A172 (cell line): ENCODE results near the gene MICU2. TPM values are rescaled to one million over a fixed set of nuclear protein-coding genes. Genes with fewer than 3 reads are reported as not detected.
"Not testable (repeated sequence)": the region's sequence is repeated elsewhere in the genome, so short reads cannot be mapped to it uniquely, and the experiment has no call there.

Experiments
- DNase-seq: peaks from one replicate; pipeline ENCODE4 v3.0.0-alpha.2; 2015; ENCODE audit warnings: low spot score
- total RNA-seq: library from RNA; depleted of rRNA; stranded (reverse); fragments of >200 nt; shearing (Covaris generic); gene quantifications from 2 replicates; pipeline ENCODE4 v1.2.3, GENCODE V29; 2014

MICU2 gene
- total RNA-seq, 1 experiment from 2014 or later, result 79.3 TPM

- no peak for DNase-seq
Observed at GRCh38 chr13:21594715-21595545, 9.0 kb downstream of the MICU2 start.

GRCh38 chr13:21590665-21591456, 13.1 kb downstream of the MICU2 start:
- DNase-seq, result not testable (repeated sequence)

GRCh38 chr13:21590231-21590630, 13.7 kb downstream of the MICU2 start:
- no peak for DNase-seq

GRCh38 chr13:21589510-21589909, 14.5 kb downstream of the MICU2 start:
- DNase-seq, result not testable (repeated sequence)

- DNase-seq, result peak; percentile 91
Observed at GRCh38 chr13:21588411-21588810, 15.6 kb downstream of the MICU2 start.

- DNase-seq, result no peak
Observed at GRCh38 chr13:21584973-21585592, 18.9 kb downstream of the MICU2 start.

GRCh38 chr13:21583478-21583877, 20.5 kb downstream of the MICU2 start:
- DNase-seq, result peak; percentile 30

- no peak for DNase-seq
Observed at GRCh38 chr13:21580736-21581135, 23.2 kb downstream of the MICU2 start.

GRCh38 chr13:21579754-21580316, 24.1 kb downstream of the MICU2 start:
- DNase-seq, result no peak

- DNase-seq, result no peak
Observed at GRCh38 chr13:21578748-21579147, 25.2 kb downstream of the MICU2 start.

- DNase-seq, result peak; percentile 8
Observed at GRCh38 chr13:21576426-21576825, 27.5 kb downstream of the MICU2 start.

GRCh38 chr13:21573920-21574712, 29.9 kb downstream of the MICU2 start:
- no peak for DNase-seq

GRCh38 chr13:21569686-21570085, 34.3 kb downstream of the MICU2 start:
- no peak for DNase-seq

- DNase-seq, result no peak
Observed at GRCh38 chr13:21568854-21569253, 35.1 kb downstream of the MICU2 start.

GRCh38 chr13:21567714-21568113, 36.3 kb downstream of the MICU2 start:
- DNase-seq, result no peak

GRCh38 chr13:21557995-21558394, 46.0 kb downstream of the MICU2 start:
- DNase-seq, result peak; percentile 3

GRCh38 chr13:21556051-21556450, 47.9 kb downstream of the MICU2 start:
- no peak for DNase-seq

GRCh38 chr13:21553261-21553660, 50.7 kb downstream of the MICU2 start:
- DNase-seq, result not testable (repeated sequence)

GRCh38 chr13:21550918-21551317, 53.1 kb downstream of the MICU2 start:
- DNase-seq, result no peak

- DNase-seq, result no peak
Observed at GRCh38 chr13:21549633-21550032, 54.3 kb downstream of the MICU2 start.

- DNase-seq, result no peak
Observed at GRCh38 chr13:21548577-21548976, 55.4 kb downstream of the MICU2 start.
